ENCODE data around the gene TMC1. TPM values are rescaled to one million over a fixed set of nuclear protein-coding genes. Genes with fewer than 3 reads are reported as not detected.

Gene TMC1
- total and polyA plus RNA-seq, 10 of the 15 experiments (the other 5 are each of a cell fraction or from before 2014, with no cell fraction given) = 0.06 to 0.94 (median 0.40) TPM; not detected in 1

- ChIA-PET CTCF (interaction anchor here (0.7 to 1.4 kb wide), 3 partner anchors 21 to 353 kb away, joined by 4 read pairs; no protein-coding TSS in a partner anchor), POLR2A (no interaction called here)
Observed at GRCh38 chr9:72633966-72634365, 112.6 kb downstream of the TMC1 start.

More at GRCh38 chr9:72633966-72634365, 112.6 kb downstream of the TMC1 start:
- Histone ChIP-seq H3K4me1 (ENCODE audit: control insufficient read depth, insufficient read depth, low read length) (peaks cover 14% of the 10 kb centered on the region), H3K79me2 (ENCODE audit: control insufficient read depth, insufficient read depth, low read length) (no peaks in the 10 kb centered on the region), H3K4me2 (ENCODE audit: control insufficient read depth, insufficient read depth) (no peak overlapping the region), H3K9ac (ENCODE audit: control insufficient read depth, insufficient read depth, low read length) (no peak overlapping the region), H3K9me3 (replicated peaks; ENCODE audit: control insufficient read depth, insufficient read depth, low read length) (peaks cover 6% of the 10 kb centered on the region; the same call in 2 of the 3 replicates), H3K36me3 (ENCODE audit: control insufficient read depth in 2 of 2, insufficient read depth in 2 of 2, low read length in 1 of 2) (no peaks in the 10 kb centered on the region), H3K27ac (ENCODE audit: control insufficient read depth, insufficient read depth) (no peak overlapping the region), H3K4me3 (no peak overlapping the region), H4K20me1 (ENCODE audit: control insufficient read depth, insufficient read depth) (no peaks in the 10 kb centered on the region), H2AFZ (ENCODE audit: control insufficient read depth, low read depth, low read length) (no peak overlapping the region), H3K27me3 (replicated peaks in 1 of 2; ENCODE audit: control insufficient read depth in 2 of 2, insufficient read depth in 2 of 2, low read length in 1 of 2) (no peaks in the 10 kb centered on the region)
- TF ChIP-seq ETV6 (conservative IDR thresholded peaks at IDR 0.05 in 1 of 2, IDR thresholded peaks at IDR 0.05 in 1 of 2; ENCODE audit: borderline replicate concordance in 1 of 2, low read depth in 1 of 2) (0 out of 4 replicates have a peak, but pooled peaks of 1 of the 2 experiments have one; percentile 34), ATF7 (IDR thresholded peaks at IDR 0.05; ENCODE audit: low read depth) (no peak), NFIC (IDR thresholded peaks at IDR 0.05; ENCODE audit: low read depth, low read length) (peak; percentile 36; the same call in 1 of the 2 replicates), CHD1 (IDR thresholded peaks at IDR 0.05; ENCODE audit: low read depth, low read length) (no peak), SUZ12 (IDR thresholded peaks at IDR 0.05; ENCODE audit: unreplicated experiment) (no peak), EGR1 (IDR thresholded peaks at IDR 0.05; ENCODE audit: borderline replicate concordance in 1 of 2, low read depth in 2 of 2, low read length in 2 of 2) (peak in 1 of 2 experiments; percentile 74; a peak in 1 of 3 replicates), IKZF2 (IDR thresholded peaks at IDR 0.05) (peak in 1 of 2 experiments; percentile 23; a peak in 1 of 4 replicates), JUNB (IDR thresholded peaks at IDR 0.05) (peak; percentile 64), CREM (IDR thresholded peaks at IDR 0.05; ENCODE audit: low read depth) (0 out of 2 replicates have a peak, but pooled peaks have one; percentile 44), SIN3A (IDR thresholded peaks at IDR 0.05; ENCODE audit: low read depth, low read length) (no peak), SMAD5 (IDR thresholded peaks at IDR 0.05; ENCODE audit: low read depth) (no peak), MEF2A (IDR thresholded peaks at IDR 0.05; ENCODE audit: insufficient read depth, low read depth, low read length) (0 out of 2 replicates have a peak, but pooled peaks have one; percentile 37), BRCA1 (IDR thresholded peaks at IDR 0.05; ENCODE audit: low read depth, low read length) (no peak), FOXM1 (IDR thresholded peaks at IDR 0.05; ENCODE audit: low read depth, low read length) (no peak; the same call in 1 of the 2 replicates), ZZZ3 (IDR thresholded peaks at IDR 0.05; ENCODE audit: control insufficient read depth, insufficient read length, low read depth) (no peak), SPI1 (IDR thresholded peaks at IDR 0.05; ENCODE audit: borderline replicate concordance, insufficient read depth, low read depth, low read length) (no peak), EED (IDR thresholded peaks at IDR 0.05; ENCODE audit: low read depth) (peak; percentile 78), NR2C2 (IDR thresholded peaks at IDR 0.05; ENCODE audit: borderline replicate concordance, control insufficient read depth, insufficient read length, low read depth) (no peak), IKZF1 (conservative IDR thresholded peaks at IDR 0.05) (0 out of 2 replicates have a peak, but pooled peaks have one; percentile 9), BCL11A (IDR thresholded peaks at IDR 0.05; ENCODE audit: low read depth, low read length) (0 out of 2 replicates have a peak, but pooled peaks have one; percentile 7), TCF12 (IDR thresholded peaks at IDR 0.05; ENCODE audit: low read depth, low read length) (no peak), CBX5 (IDR thresholded peaks at IDR 0.05; ENCODE audit: low read depth) (peak; percentile 68; the same call in 1 of the 2 replicates), SP1 (IDR thresholded peaks at IDR 0.05; ENCODE audit: low read depth, low read length) (no peak), SMARCA5 (IDR thresholded peaks at IDR 0.05) (no peak), MXI1 (IDR thresholded peaks at IDR 0.05; ENCODE audit: low read depth, low read length) (no peak), KDM1A (IDR thresholded peaks at IDR 0.05; ENCODE audit: borderline replicate concordance) (no peak), ESRRA (IDR thresholded peaks at IDR 0.05; ENCODE audit: low read length) (no peak)
- TF ChIP-seq, protein P1, sequence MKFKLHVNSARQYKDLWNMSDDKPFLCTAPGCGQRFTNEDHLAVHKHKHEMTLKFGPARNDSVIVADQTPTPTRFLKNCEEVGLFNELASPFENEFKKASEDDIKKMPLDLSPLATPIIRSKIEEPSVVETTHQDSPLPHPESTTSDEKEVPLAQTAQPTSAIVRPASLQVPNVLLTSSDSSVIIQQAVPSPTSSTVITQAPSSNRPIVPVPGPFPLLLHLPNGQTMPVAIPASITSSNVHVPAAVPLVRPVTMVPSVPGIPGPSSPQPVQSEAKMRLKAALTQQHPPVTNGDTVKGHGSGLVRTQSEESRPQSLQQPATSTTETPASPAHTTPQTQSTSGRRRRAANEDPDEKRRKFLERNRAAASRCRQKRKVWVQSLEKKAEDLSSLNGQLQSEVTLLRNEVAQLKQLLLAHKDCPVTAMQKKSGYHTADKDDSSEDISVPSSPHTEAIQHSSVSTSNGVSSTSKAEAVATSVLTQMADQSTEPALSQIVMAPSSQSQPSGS (IDR thresholded peaks at IDR 0.05; ENCODE audit: low read length) = peak; percentile 27; the same call in 1 of the 2 replicates
- SMC1A ChIA-PET (ENCODE audit: uncharacterized antibody, unreplicated experiment) = interaction anchor here (0.7 to 1.2 kb wide), 2 partner anchors 243 to 354 kb away, joined by 3 read pairs; no protein-coding TSS in a partner anchor
- ATAC-seq (peak; percentile 11; the same call in 1 of the 3 replicates), DNase-seq (ENCODE audit: low read depth, low spot score) (no peak), FAIRE-seq (no peak)
- RAD21 ChIA-PET (ENCODE audit: unreplicated experiment) = no interaction called here
- intact Hi-C loops (cut with micrococcal nuclease; ENCODE audit: unreplicated experiment) (no loop called here), in situ Hi-C loops (cut with MboI) (no loop called here)
- no TSS peak for BruUV-seq (replicated peaks)
- 46% methylated on average over 5 of the region's 5 CpGs for WGBS (ENCODE audit: insufficient coverage, insufficient replicate concordance, low lambda C conversion rate, missing lambda C conversion rate)

All from GM12878 (cell line).